WERI-Rb-1 (cell line): ENCODE measurements around the gene JCHAIN.

Experiments
- DNase-seq: peaks from one replicate; pipeline ENCODE4 v3.0.0-alpha.2; 2020
- H3K27ac ChIP-seq: fragments of 250-450 bp; sonication (Bioruptor Pico); 2 replicates; pipeline ENCODE4 v1.5.1; 2020; ENCODE audit warnings: mild to moderate bottlenecking, moderate library complexity
- H3K27me3 ChIP-seq: fragments of 250-450 bp; sonication (Bioruptor Pico); 2 replicates; pipeline ENCODE4 v1.5.1; 2021; ENCODE audit warnings: mild to moderate bottlenecking, low read depth, moderate library complexity; ENCODE audit not compliant: insufficient read depth, severe bottlenecking
- H3K36me3 ChIP-seq: fragments of 250-450 bp; sonication (Bioruptor Pico); 2 replicates; pipeline ENCODE4 v1.5.1; 2020; ENCODE audit warnings: mild to moderate bottlenecking, moderate library complexity
- H3K4me3 ChIP-seq: 2 replicates; pipeline ENCODE4 v1.5.1; 2011; ENCODE audit warnings: low read depth, mild to moderate bottlenecking, control low read depth, low read length
- H3K9me3 ChIP-seq: fragments of 250-450 bp; sonication (Bioruptor Pico); 2 replicates; pipeline ENCODE4 v1.5.1; 2021; ENCODE audit warnings: mild to moderate bottlenecking, moderate library complexity; ENCODE audit not compliant: severe bottlenecking
- CTCF ChIP-seq: IDR thresholded peaks from 2 replicates; pipeline ENCODE4 v1.5.1; 2011; ENCODE audit warnings: low read depth, mild to moderate bottlenecking, control low read depth, inconsistent platforms, low read length

The JCHAIN gene

GRCh38 chr4:70640192-70640591 is 26.1 kb downstream of the JCHAIN start:
- Histone ChIP-seq H3K9me3 (no peaks in the 10 kb centered on the region), H3K27me3 (no peaks in the 10 kb centered on the region), H3K4me3 (no peak overlapping the region), H3K36me3 (no peaks in the 10 kb centered on the region), H3K27ac (no peak overlapping the region)
- TF ChIP-seq CTCF, result no peak
- no peak for DNase-seq

- no peak for DNase-seq
- no peaks in the 10 kb centered on the region for H3K27me3 ChIP-seq
- no peaks in the 10 kb centered on the region for H3K36me3 ChIP-seq
- no peak for TF ChIP-seq CTCF
- H3K27ac ChIP-seq, result 0 out of 2 replicates have a peak overlapping the region, but pooled peaks have one; percentile 20
- H3K4me3 ChIP-seq, result no peak overlapping the region
- no peaks in the 10 kb centered on the region for H3K9me3 ChIP-seq
These were observed 28.9 kb downstream of the JCHAIN start for GRCh38 chr4:70637239-70637913.

- H3K9me3 ChIP-seq, result no peaks in the 10 kb centered on the region
- no peak for DNase-seq
- H3K27ac ChIP-seq, result no peak overlapping the region
- no peaks in the 10 kb centered on the region for H3K36me3 ChIP-seq
- H3K27me3 ChIP-seq, result no peaks in the 10 kb centered on the region
- no peak overlapping the region for H3K4me3 ChIP-seq
- no peak for TF ChIP-seq CTCF
These were observed 31.8 kb downstream of the JCHAIN start for GRCh38 chr4:70634482-70634881.

GRCh38 chr4:70632028-70632427 is 34.3 kb downstream of the JCHAIN start:
- Histone ChIP-seq H3K4me3 (no peak overlapping the region), H3K27me3 (no peaks in the 10 kb centered on the region), H3K9me3 (no peaks in the 10 kb centered on the region), H3K36me3 (no peaks in the 10 kb centered on the region), H3K27ac (no peak overlapping the region)
- no peak for DNase-seq
- no peak for TF ChIP-seq CTCF

GRCh38 chr4:70630162-70630561 is 36.1 kb downstream of the JCHAIN start:
- TF ChIP-seq CTCF, result no peak
- no peak overlapping the region for H3K4me3 ChIP-seq
- H3K9me3 ChIP-seq, result no peaks in the 10 kb centered on the region

More at GRCh38 chr4:70630162-70630561, 36.1 kb downstream of the JCHAIN start:
- DNase-seq, result no peak
- Histone ChIP-seq H3K27ac (no peak overlapping the region), H3K27me3 (no peaks in the 10 kb centered on the region), H3K36me3 (no peaks in the 10 kb centered on the region)
